OCI-M2 (cell line): ENCODE results near the gene PRKCG.

ENCODE experiments used
- DNase-seq: peaks from one replicate; lab custom pipeline; 2025; ENCODE audit not compliant: unreplicated experiment; lab: John Stamatoyannopoulos, UW

The PRKCG gene

DNA sequence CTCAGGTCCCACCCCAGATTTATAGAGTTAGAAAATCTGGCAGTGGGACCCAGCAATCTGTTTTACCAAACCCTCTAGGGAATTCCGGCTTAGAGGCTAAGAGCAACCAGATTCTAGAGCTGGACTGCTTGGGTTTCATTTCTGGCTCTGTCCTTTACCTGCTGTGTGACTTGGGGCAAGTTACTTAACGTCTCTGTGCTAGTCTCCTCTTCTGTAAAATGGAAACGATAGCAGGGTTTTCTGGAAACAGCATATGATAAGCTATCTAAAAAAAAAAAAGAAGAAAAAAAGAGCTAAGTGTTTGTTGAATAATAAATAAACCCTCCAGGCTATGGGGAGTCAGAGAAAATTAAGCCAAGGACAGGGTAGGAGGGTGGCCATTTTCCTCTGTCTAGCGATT is 15.5 kb downstream of the PRKCG start:
- DNase-seq, result no peak

DNA sequence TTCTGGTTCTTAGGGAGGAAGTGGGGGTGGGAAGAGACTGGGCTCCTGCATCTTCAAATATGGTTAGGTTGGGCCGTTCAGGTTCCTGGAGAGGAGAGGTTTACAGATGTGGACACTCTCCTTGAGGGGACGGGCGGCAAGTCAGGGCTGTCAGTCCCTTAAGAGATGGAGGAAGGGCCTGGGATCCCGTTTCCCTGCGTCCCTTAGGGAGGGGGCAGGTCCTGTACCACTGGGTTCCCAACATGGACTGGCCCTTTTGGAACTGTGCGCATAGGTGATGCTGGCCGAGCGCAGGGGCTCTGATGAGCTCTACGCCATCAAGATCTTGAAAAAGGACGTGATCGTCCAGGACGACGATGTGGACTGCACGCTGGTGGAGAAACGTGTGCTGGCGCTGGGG is 16.2 kb downstream of the PRKCG start:
- no peak for DNase-seq

DNA sequence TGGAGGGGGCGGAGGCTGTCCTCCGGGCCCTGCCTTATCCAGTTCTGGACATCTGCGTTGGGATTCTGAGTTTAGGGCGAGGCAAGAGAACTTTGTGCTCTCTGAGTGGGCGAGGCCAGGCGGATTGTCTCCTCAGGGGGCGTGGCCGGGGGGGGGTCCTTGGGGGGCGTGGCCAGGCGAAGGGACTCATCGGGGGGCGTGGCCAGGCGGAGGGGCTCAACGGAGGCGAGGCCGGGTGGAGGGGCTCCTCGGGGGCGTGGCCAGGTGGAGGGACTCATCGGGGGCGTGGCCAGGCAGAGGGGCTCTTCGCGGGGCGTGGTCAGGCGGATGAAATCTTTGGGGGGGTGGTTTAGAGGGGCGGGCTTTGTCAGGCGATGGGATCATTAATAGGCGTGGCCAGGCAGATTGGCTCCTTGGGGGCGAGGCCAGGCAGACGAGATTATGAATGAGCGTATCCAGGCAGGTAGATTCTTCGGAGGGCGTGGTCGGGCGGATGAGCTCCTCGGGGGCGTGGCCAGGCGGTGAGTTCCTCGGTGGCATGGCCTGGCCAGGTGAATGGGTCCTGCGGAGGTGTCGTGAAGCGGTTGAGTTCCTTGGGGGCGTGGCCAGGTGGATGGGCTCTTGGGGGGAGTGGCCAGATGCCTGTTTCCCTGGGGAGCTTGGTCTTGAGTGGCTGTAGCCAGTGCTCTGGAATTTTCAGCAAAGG is 16.8 kb downstream of the PRKCG start:
- no peak for DNase-seq

DNA sequence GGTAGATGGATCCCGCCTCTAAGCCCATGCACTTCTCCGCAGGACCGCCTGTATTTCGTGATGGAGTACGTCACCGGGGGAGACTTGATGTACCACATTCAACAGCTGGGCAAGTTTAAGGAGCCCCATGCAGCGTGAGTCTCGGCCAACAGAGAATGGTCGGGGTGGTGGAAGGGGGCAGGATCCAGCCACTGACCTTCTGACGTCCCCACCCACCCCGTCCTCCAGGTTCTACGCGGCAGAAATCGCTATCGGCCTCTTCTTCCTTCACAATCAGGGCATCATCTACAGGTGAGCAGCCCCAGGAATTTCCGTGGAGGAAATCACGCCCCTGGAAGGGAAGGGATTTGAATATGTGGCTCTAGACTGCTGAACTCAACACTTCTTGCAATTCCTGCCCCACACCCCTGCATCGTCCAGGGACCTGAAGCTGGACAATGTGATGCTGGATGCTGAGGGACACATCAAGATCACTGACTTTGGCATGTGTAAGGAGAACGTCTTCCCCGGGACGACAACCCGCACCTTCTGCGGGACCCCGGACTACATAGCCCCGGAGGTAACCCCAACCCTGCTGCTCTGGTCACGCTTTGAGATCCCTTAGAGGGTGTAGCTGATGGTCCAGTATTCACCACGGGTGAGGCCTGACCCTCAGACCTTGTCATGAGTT is 18.3 kb downstream of the PRKCG start:
- no peak for DNase-seq

DNA sequence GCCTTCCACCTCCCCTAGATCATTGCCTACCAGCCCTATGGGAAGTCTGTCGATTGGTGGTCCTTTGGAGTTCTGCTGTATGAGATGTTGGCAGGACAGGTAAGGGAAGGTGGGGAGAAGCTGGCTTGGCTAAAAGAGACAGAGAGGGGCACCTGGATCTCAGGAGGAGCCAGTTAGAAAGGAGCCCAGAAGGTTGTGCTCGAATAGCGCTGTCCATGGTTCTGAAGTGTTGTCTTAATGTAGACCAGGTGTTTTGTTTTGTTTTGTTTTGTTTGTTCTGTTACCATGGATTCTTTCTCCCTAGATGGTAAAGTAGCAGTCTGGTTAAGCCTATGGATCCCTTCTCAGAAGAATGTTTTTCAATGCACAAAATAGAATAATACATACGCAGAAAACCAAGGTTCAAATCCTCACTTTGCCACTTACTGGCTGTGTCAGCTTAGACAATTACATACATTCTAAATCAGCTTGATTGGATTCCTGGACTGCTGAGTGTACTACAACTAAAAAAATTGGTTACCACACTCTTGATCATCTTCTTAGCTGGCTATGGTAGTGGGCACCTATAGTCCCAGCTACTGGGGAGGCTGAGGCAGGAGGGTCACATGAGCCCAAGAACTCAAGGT is 21.2 kb downstream of the PRKCG start:
- peak; percentile 34 for DNase-seq

DNA sequence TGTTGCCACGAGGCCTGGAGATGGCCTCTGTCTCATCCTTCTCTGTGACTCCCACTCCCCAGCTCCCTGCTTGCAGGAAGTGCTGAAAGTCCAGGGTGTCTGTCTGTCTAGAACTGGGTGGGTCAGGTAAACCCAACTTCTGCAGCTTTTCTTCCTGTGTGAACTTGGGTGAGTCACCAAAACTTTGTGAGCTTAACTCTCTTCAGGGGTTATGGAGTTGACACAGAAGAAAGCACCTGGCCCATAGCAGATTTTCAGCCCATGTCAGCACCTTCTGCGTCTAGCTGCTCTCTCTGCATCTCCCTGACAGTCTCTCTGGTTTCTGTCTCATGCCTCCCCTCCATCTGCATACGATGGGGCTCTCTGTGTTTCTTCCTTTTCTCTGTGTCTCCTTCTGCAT is 22.9 kb downstream of the PRKCG start:
- DNase-seq, result no peak

DNA sequence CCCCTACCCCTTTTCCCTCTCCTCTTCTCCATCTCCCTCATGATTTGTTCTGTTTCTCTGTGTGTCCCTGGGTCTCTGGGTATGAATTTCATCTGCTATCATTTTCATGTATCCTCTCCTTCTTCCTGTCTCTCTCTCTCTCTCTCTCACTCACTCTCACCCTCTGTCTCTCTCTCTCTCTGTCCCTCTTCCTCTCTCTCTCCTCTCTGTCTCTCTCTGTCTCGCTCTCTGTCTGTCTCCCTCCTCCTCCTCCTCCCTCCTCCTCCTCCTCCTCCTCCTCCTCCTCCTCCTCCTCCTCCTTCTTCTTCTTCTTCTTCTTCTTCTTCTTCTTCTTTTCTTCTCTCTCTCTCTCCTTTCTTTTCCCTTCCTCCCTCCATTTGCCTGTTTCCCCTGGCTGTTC is 23.8 kb downstream of the PRKCG start:
- DNase-seq, result no peak

DNA sequence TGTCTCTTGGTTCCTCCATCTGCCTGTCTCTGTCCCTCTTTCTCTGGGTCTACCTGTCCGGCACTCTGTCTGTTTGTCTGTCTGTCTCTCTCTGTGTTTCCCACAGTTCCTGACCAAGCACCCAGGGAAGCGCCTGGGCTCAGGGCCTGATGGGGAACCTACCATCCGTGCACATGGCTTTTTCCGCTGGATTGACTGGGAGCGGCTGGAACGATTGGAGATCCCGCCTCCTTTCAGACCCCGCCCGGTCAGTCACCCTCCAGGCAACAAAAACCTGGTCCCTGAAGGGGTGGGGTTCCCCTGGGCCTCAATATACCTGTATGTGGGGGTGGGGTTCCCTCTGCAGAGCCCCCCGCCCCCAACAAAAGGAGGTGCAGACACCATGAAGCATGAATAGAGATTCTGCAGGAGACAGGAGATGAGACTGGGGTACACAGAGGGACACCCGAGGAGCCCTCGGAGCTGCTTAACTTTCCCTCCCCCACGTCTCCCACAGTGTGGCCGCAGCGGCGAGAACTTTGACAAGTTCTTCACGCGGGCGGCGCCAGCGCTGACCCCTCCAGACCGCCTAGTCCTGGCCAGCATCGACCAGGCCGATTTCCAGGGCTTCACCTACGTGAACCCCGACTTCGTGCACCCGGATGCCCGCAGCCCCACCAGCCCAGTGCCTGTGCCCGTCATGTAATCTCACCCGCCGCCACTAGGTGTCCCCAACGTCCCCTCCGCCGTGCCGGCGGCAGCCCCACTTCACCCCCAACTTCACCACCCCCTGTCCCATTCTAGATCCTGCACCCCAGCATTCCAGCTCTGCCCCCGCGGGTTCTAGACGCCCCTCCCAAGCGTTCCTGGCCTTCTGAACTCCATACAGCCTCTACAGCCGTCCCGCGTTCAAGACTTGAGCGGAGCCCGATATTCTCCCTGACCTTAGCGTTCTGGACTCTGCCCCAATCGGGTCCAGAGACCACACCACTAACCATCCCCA is 24.5 kb downstream of the PRKCG start:
- DNase-seq, result no peak

DNA sequence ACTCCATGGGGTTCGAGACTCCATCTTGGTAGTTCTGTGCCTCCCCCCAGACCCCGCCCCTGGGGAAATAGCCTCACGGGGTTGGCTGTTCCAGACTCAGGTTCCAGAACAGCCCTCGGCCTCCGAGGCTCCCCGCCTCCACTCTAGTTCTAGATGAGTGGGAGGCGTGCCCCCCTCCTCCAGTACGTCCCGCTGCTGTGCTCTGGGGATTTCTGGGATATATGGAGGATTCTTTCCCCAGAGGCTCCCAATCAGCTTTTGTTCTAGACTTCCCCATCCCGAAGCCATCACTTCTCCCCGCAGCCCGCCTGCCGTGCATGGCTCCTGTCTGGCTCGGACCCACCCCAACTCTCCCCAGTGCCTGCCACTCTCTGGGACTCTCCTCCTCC is 25.2 kb downstream of the PRKCG start:
- no peak for DNase-seq

DNA sequence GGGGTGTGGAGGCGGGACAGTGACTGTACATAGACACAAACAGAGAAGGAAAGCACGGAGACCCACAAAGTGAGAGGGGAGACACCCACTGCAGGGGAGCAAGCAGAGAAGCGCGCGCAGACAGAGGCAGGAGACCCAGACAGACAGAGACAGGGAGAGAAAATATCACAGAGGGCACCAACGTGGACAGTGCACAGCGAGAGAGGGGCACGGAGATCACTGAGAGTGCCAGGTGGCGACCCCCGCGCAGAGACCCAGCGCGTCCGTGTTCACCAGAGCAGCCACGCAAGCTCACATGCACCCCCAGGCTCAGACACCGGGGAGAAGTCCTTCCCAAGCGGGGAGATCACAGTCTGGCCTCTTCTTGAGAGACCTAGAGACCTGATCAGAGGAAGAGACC is 25.7 kb downstream of the PRKCG start:
- no peak for DNase-seq

DNA sequence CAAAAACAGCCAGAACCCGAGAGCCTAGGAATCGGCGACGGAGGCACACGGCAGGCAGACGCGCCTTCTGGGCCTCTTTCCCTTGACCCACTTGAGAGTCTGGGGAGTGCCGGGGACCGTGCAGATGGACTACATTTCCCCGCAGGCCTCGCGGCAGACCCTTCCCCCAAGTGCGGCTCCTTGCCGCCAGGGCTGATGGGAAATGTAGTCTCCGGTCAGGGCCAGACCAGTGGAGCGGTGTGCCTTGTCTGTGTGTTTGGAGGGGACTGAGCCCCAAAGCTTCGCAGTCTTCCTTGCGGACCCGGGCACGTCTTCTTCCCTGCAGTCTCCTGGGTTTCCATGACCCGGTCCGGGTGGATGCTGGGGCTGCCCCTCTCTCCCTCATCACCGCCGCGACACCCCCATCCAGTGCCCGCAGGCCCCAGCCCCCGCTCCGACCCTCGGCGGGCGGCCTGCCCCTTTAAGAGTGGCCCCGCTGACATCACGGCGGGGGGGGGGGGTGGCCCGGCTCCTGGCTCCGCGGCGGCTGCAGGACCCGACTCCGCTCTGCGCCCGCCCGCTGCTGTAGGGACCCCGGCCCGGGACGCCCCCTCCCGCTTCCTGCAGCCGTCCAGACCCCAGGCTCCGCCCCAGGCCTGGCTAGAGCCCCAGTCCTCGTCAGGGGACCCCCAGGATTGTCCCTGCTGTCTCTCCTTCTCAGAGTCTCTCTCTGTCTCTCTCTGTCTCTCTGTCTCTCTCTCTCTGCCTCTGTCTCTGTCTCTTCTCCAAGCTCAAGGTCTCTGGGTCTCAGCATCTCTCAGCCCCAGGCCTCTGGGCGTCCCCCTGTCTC is 26.3 kb downstream of the PRKCG start:
- no peak for DNase-seq

DNA sequence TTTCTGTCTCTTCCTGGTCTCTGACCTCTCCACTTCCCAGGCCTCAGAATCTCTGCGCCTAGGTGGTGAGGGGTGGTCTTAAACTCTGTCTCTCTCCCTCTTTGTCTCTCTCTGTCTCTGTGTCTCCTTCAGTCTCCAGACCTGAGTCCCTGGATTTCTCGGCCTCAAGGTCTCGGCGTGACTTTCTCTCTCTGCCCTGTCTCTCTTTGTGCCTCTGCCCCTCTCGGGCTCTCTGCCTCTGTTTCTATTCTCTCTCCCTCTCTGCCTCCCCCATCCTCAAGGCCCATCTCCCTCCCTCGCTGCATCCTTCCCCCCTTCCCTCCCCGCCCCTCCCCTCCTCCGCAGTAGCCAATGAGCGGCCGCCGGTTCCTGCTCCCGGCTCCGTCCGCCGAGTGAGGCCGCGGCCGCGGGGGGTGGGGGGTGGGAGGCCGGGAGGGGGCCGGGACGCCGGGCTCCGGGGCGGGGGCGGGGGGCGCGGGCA is 27.0 kb downstream of the PRKCG start, which contains the start of gene CACNG7:
Gene CACNG7 (plus strand): TSS at position 344 of the 481 bp plus-strand sequence. CDS start 3,554 bp downstream, outside the sequence.
- DNase-seq, result no peak

DNA sequence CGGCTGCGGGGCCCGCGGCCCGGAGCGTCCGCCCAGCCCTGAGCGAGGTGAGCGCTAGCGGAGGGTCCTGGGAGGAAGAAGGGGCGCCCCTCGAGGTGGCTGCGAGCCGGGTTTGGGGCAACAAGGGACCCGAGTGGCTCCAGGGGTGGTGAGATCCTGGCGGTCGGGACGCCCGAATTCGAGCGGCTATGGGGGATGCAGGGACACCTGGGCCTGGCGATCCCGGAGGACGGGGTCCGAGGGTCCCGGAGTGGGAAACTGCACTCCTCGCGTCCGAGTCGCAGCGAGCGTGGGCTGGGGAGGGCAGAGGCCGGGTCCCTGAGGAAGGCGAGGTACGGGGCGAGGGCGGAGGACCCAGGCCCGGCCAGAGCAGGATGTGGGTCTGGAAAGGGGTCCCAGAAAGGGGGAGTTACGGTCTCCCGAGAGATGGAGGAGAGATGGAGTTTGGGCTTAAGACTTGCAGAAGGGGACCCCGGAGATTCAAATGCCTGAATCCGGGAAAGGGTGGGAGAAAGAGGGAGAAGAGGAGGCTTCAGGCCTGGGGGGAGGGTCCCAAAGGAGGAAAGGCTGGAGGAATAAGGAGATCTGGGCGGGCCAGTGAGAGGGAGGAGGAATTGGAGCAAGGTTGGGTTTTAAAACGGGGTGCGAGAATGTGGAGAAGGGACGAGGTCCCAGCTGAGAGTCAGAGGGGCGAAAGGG is 27.6 kb downstream of the PRKCG start:
- no peak for DNase-seq

DNA sequence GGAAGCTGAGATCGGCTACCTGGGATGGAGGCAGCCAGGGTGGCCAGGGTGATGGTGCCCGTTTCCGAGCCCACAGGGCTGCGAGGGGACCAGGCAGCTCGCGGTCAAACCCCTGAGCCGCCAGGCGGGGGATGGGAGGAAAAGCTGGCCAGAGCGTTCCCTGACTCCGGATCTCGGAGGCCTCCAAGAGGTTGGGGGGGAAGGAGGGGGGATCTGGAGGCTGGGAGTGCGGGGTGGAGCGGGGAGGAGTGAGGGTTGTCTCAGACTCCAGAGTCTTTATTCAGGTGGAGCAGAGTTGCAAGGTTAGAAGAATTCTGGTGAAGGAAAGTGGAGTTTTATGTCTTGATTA is 28.1 kb downstream of the PRKCG start:
- DNase-seq, result no peak

DNA sequence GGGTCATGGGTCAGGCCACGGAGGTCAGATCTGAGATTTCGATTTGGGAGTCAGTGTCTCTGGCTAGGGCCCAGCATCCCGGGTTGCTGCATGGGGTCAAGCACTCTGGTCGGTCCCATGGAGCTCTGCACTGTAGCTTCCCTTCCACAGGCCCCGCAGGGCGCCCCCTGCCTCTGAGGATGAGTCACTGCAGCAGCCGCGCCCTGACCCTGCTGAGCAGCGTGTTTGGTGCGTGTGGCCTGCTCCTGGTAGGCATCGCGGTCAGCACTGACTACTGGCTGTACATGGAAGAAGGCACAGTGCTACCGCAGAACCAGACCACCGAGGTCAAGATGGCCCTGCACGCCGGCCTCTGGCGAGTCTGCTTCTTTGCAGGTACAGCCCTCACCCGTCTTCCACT is 30.7 kb downstream of the PRKCG start:
- no peak for DNase-seq

DNA sequence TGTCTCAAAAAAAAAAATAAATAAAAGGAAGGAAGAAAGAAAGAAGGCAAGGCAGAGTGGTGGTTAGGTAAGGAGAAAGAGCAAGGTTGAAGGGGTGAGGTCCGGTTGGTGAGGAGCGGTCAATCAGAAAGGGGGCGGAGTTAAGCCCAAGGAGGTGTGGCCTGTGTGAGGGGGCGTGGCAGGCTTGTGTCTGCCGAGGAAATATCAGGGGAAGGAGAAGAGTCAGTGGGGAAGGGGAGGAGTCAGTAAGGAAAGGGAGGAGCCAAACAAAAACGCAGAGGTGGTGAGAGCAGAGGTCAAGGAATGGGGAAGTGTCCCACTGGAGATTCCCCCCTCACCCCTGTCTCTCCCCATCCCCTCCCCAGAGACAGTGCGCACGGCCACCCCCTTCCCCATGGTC is 33.0 kb downstream of the PRKCG start:
- no peak for DNase-seq

DNA sequence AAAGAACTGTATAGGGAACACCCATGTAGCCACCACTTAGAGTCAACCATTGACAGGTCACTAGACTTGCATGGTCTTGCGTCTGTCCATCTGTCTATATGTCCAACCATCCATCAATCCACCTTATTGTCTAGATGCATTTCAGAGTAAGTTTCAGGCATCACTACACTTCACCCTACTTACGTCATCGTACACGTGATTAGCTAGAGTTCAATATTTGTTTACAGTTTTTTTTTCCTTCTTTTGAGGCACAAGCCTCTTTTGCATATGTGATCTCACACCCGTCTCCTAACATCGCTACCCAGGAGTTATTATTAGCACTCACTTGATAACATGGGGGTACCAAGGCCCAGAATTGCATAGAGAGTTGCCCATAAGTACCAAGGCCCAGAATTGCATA is 34.0 kb downstream of the PRKCG start:
- no peak for DNase-seq

DNA sequence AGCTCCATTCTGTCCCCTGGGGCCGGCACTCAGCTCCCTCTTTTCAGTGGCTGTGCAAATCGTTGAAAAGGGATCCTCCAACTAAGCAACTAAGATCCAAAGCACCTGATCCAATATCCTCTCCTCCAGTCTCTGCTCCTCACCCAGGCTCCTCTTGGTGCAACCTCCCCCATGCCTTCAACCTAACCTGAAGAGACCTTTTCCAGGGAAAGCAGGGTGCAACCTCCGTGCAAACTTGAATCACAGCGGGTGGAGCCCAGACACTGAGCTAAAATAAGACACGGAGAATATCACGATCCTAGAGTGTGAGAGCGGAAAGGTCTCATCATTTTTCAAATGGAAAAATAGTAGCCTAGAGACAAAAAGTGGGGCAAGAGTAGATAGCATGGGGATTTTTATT is 35.4 kb downstream of the PRKCG start:
- no peak for DNase-seq

DNA sequence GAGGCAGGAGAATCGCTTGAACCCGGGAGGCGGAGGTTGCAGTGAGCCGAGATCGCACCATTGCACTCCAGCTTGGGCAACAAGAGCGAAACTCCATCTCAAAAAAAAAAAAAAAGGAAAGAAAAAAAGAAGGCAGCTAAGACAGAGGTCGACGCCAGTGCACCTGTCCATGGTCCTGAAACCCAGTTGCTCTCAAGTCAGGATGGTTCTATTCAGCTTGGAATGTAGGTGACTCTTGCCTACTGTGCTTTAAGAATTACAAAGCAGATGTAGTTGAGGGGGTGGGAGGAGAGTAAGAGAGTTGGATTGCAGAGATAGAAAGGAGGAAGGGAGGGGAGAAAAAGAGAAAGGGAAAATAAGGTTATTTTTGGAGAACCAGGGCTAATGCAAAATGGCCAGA is 45.7 kb downstream of the PRKCG start:
- no peak for DNase-seq

DNA sequence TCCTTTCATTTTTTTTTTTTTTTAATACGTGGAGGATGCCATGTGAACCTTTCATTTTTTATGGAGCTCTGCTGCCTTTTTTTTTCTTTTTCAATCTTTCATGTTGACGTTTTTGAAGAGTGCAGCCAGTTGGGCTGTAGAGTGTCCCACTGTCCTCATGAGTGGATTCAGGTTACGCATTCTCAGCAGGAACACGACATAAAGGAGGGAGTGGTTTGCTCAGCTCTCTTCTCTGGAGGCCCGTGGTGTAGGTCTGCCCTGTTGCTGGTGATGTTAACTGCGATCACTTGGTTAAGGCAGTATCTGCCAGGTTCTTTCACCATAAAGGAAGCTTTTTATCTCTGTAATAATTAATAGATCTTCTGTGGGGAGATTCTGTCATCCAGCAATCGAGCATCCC is 54.0 kb downstream of the PRKCG start:
- DNase-seq, result no peak
